GM10847 (cell line): ENCODE measurements around the gene CNNM4.

Experiments used
- POLR2A ChIP-seq: IDR thresholded peaks from 2 replicates; pipeline ENCODE4 v1.6.1; 2011; ENCODE audit not compliant: insufficient read length; ENCODE audit errors: extremely low read depth

CNNM4 gene

GRCh38 chr2:96825057-96825456 is 64.4 kb downstream of the CNNM4 start:
- no peak for TF ChIP-seq POLR2A

- TF ChIP-seq POLR2A, result no peak
Measured at GRCh38 chr2:96826546-96827278, 66.0 kb downstream of the CNNM4 start.

- no peak for TF ChIP-seq POLR2A
Measured at GRCh38 chr2:96828436-96828835, 67.7 kb downstream of the CNNM4 start.

GRCh38 chr2:96828874-96829273 is 68.2 kb downstream of the CNNM4 start:
- TF ChIP-seq POLR2A, result no peak

- no peak for TF ChIP-seq POLR2A
Measured at GRCh38 chr2:96830044-96830562, 69.4 kb downstream of the CNNM4 start.

GRCh38 chr2:96831679-96832078 is 71.0 kb downstream of the CNNM4 start:
- TF ChIP-seq POLR2A, result no peak

- TF ChIP-seq POLR2A, result no peak
Measured at GRCh38 chr2:96832408-96832753, 71.7 kb downstream of the CNNM4 start.

GRCh38 chr2:96832754-96833507 is 72.2 kb downstream of the CNNM4 start:
- TF ChIP-seq POLR2A, result no peak

GRCh38 chr2:96835830-96836229 is 75.1 kb downstream of the CNNM4 start:
- TF ChIP-seq POLR2A, result no peak

- no peak for TF ChIP-seq POLR2A
Measured at GRCh38 chr2:96837575-96837974, 76.9 kb downstream of the CNNM4 start.

- no peak for TF ChIP-seq POLR2A
Measured at GRCh38 chr2:96838345-96839292, 77.9 kb downstream of the CNNM4 start.

- no peak for TF ChIP-seq POLR2A
Measured at GRCh38 chr2:96839293-96839874, 78.7 kb downstream of the CNNM4 start.

GRCh38 chr2:96839875-96840850 is 79.5 kb downstream of the CNNM4 start:
- no peak for TF ChIP-seq POLR2A
